Measurements from ENCODE around the gene PIK3CB.
"Not testable (repeated sequence)": the region's sequence is repeated elsewhere in the genome, so short reads cannot be mapped to it uniquely, and the experiment has no call there.

The PIK3CB gene

DNA sequence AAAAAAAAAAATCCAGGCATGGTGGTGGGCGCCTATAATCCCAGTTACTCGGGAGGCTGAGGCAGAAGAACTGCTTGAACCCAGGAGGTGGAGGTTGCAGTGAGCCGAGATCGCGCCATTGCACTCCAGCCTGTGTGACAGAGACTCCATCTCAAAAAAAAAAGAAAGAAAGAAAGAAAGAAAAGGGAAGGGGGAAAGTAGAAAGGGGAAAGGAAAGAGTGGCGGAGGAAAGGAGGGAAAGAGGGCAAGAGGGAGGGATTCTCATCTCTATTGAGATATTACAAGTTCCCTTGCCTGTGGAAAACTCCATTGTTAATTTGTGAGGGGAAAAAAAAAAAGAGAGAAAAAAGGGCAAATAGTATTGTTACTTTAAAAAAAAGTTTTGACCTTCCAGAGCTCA is 32.5 kb downstream of the PIK3CB start:
- DNase-seq = not testable (repeated sequence)

DNA sequence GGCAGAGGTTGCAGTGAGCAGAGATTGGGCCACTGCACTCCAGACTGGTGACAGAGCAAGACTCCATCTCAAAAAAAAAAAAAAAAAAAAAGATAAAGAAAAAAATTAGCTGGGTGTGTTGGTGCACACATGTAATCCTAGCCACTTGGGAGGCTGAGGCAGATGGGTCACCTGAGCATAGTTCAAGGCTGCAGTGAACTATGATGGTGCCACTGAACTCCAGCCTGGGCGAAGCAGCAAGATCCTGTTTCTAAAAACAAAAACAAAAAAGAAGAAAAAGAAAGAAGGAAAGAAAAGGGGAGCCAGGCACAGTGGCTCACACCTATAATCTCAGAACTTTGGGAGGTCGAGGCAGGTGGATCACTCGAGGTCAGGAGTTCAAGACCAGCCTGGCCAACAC is 32.9 kb downstream of the PIK3CB start:
- DNase-seq = no peak

DNA sequence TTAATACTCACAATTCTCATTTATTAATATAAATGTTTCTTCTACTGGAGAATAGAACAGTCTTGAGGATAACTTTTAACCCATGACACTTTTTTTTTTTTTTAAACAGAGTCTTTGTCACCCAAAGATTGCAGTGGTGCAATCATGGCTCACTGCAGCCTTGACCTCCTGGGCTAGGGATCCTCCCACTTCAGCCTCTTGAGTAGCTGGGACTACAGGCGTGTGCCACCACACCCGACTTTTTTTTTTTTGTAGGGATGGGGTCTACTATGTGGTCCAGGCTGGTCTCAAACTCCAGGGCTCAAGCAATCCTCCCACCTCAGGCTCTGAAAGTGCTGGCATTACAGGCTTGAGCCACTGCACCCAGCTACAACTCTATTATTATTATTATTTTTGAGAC is 34.5 kb downstream of the PIK3CB start:
- DNase-seq = no peak

DNA sequence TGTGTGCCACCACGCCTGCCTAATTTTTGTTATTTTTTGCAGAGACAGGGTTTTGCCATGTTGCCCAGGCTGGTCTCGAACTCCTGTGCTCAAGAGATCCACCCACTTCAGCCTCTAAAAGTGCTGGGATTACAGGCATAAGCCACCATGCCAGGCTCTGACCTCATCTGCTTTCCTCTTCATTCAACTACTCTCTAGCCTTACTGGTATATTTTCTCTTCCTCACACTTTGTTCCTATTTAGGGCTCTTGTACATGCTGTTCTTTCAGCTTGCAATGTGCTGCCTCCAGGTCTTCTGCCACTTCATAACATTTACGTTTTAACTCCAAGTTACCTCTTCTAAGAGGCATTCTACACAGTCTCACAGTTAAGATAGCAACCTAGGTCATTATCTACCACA is 34.9 kb downstream of the PIK3CB start:
- DNase-seq = no peak

DNA sequence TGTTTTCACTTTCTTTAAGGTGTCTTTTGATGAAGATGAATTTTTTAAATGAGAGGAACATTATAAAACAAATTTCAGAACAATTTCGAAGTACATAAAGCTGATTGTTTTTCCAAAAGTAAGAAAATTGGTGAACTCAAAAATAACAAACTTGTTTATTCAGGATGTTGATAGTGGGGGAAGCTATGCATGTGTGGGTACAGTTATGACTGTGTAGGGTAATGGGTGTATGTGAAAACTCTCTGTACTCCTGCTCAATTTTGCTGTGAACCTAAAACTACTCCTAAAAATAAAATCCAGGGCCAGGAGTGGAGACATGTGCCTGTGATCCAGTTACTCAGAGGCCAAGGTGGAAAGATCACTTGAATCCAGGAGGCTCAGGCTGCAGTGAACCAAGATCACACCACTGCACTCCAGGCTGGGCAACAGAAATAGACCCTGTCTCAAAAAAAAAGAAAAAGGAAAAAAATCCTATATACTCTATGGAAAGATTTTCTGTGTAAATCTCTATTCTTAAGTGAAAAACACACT is 37.2 kb downstream of the PIK3CB start:
- DNase-seq = no peak

DNA sequence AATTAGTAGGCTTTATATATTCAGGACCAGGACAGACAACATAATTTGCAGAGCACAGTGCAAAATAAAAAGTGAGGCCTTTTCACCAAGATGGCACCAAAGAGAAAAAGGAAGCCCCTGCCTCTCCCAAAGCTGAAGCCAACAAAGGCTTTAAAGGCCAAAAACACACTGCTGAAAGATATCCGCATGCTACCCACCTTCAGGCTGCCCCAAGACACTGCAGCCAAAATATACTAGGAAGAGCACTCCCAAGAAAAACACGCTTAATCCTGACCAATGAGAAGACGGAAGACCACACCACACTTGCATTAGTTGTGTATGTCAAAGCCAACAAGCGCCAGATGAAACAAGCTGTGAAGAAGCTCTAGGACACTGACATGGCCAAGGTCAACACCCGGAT is 38.0 kb downstream of the PIK3CB start:
- DNase-seq = no peak

DNA sequence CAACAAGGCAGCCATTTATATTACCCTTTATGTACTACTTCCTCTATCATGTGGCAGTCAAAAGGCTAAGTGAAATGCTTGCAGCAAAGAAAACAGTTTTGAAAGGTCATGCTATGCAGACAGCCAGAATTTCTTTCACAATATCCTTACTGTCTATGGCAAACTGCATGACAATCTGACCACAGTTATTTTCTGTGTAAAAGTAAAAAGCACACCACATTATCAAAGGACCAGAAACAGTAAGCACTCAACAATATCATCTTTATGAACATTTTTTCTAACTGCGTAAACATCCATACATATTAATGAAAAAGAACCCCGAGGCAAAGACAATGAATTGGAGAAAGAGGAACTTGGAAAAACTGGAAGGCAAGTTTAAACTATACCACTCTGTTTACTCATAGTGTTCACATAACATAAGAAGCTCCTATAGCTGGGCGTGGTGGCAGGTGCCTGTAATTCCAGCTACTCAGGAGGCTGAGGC is 47.9 kb downstream of the PIK3CB start:
- no peak for DNase-seq

- no peak for DNase-seq
Measured at GRCh38 chr3:138785951-138786350, 48.8 kb downstream of the PIK3CB start.

DNA sequence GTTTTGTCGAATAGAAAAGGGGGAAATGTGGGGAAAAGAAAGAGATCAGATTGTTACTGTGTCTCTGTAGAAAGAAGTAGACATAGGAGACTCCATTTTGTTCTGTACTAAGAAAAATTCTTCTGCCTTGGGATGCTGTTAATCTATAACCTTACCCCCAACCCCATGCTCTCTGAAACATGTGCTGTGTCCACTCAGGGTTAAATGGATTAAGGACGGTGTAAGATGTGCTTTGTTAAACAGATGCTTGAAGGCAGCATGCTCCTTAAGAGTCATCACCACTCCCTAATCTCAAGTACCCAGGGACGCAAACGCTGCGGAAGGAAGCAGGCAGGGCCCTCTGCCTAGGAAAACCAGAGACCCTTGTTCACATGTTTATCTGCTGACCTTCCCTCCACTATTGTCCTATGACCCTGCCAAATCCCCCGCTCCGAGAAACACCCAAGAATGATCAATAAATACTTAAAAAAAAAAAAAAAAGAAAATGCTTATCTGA is 49.3 kb downstream of the PIK3CB start:
- peak; percentile 35 for DNase-seq

- DNase-seq = no peak
Measured at GRCh38 chr3:138782755-138783154, 52.0 kb downstream of the PIK3CB start.

DNA sequence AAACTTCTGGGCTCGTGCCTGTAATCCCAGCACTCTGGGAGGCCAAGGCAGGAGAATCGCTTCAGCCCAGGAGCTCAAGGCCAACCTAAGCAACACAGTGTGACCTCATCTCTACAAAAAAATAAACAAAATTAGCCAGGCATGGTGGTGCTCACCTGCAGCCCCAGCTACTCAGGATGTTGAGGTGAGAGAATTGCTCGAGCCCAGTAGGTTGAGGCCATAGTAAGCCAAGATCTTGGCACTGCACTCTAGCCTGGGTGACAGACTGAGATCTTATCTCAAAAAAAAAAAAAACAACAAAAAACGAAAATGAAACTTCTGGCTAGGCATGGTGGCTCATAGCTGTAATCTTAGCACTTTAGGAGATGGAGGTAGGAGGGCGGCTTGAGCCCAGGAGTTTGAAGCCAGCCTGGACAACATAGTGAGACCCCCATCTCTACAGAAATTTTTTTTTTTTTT is 53.7 kb downstream of the PIK3CB start:
- no peak for DNase-seq

- DNase-seq = no peak
Measured at GRCh38 chr3:138778643-138779042, 56.1 kb downstream of the PIK3CB start.

DNA sequence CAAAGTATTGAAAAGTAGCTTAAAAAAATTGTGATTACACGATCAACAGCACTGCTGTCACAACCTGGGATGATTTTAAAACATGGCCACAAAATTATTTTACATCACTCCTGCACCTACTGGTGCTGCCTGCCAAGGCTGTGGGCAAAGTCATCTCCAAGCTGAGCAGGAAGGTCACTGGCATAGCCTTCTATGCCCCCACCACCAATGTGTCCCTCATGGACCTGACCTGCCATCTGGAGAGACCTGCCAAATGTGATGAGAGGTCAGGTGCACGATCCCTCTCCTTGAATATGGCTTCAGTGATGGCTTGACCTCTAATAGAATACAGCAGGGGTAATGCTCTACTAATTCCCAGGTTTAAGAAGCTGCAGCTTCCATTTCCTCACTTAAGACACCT is 57.8 kb downstream of the PIK3CB start:
- no peak for DNase-seq

DNA sequence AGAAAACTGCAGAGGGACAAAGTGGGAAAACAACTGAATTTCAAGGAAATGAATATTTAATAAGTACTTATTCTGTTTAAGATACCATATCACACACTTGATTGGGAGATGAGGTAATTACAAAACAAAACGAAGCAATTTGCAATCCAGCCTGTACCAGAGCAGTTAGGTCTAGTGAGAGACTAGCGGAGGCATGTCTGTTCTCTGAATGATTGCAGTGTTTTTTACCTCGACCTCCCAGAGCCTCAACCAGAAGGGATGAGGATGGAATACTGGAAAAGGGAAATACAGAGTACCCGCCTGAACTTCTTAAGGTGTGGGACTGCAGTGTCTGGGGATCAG is 59.5 kb downstream of the PIK3CB start:
- DNase-seq = no peak

GRCh38 chr3:138774529-138775253 is 60.0 kb downstream of the PIK3CB start:
- peak; percentile 54 for DNase-seq

DNA sequence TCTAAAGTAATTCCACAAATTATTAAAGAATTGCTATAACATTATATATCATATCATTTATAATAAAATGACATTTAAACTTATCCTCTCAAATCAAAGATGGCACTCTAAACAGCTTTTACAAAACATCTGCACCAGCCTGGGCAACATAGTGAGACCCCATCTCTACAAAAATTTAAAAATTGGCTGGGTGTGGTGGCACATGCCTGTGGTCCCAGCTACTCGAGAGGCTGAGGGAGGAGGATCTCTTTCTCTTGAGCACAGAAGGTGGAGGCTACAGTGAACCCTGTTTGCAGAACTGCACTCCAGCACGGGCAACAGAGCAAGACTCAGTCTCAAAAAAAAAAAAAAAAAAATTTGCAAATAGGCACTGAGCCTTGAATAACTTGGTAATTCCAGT is 63.1 kb downstream of the PIK3CB start:
- no peak for DNase-seq

DNA sequence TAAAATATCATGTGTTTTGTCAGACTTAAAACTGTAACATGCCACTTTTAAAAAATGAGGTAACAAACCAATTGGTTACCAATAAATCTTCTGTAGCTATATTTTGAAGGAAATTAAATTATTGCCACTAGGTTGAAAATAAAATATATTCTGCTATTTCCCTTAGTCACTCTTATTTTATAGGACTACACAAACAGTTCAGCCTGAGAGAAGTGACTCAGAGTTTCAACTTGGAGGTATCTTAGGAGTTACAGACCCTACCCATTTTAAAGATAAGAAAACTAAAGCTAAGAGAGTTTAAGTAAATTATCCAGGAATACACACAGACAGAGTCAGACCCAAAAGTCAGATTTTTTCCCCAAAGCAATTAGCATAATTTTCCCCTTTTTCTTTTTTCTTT is 65.1 kb downstream of the PIK3CB start:
- DNase-seq = no peak

- no peak for DNase-seq
Measured at GRCh38 chr3:138768946-138769345, 65.8 kb downstream of the PIK3CB start.

DNA sequence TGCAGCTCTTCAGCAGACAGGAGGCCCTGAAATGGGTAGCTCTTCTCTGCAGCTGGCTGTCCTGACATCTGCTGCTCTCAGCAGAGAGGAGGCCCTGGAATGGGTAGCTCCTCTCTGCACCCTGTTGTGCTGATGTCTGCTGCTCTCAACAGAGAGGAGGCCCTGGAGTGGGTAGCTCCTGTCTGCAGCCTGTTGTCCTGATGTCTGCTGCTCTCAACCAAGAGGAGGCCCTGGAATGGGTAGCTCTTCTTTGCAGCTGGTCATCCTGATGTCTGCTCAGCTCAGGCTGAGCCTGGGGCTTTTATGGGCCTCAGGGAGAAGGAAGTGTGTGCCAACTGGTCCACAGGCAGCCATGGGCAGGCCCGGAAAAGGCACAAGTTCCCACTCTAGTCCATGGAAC is 66.6 kb downstream of the PIK3CB start:
- no peak for DNase-seq

DNA sequence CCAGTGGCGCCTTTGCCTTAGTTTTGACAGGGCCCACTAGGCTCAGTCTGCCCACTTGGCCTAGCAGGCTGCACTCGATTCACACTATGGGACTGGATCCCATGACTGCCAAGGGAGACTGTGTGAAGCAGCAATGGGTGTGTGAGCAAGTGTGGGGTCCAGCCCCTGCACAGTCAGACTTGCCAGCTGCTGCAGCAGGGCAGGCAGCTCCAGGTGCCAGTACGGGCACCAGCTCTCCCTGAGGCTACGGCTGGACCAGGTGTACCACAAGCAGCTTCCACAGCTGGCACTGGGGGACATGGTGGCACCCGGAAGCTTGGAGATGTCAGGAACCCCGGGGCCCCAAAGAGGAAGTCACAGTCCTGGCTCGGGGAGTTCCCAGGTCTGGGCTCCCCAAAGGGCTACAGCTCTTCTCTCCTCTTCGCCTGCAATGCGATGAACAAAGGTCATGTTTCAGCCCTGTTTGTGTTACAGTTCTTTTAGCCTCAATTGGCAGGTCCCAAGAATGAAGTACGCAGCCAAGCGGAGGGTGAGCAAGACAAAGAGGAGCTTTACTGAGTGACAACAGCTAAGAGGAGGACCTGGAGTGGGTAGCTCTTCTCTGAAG is 67.1 kb downstream of the PIK3CB start:
- DNase-seq = no peak

GRCh38 chr3:138761002-138761401 is 73.7 kb downstream of the PIK3CB start:
- no peak for DNase-seq

DNA sequence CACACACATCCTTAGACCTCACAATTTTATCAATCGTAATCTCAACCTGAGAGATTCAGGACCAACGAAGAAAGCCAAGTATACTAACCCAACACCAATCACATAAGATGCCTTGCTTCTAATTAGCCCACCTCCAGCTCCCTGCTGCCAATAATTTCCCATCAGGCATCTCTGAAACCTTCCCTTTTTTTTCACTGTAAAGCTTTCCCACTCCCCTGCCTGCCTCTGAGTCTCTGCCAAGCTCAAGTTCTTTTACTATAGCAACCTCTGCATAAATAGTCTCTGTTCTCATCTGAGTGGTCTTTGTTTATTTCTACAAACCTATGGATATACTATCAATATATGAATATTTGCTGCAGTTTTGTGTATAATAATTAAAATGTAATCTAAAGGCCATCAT is 86.5 kb downstream of the PIK3CB start:
- no peak for DNase-seq

DNA sequence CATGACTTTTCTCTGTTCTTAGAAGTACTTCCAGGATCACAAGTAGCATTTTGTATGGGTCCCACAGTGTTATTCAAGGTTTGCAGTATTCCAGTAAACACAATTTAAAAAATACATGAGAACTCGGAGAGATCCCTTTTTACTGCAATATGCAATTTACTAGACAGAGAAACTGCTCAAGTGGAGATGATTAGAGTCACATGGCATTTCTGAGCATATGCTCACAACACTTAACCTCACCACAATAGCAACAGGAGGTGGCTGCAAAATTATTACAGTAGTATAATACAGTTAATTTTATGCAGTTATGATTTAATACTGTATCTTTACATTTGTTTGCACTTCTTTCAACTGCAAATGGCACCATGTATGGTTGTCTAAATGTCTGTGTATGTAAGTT is 87.5 kb downstream of the PIK3CB start:
- peak; percentile 57 for DNase-seq

DNA sequence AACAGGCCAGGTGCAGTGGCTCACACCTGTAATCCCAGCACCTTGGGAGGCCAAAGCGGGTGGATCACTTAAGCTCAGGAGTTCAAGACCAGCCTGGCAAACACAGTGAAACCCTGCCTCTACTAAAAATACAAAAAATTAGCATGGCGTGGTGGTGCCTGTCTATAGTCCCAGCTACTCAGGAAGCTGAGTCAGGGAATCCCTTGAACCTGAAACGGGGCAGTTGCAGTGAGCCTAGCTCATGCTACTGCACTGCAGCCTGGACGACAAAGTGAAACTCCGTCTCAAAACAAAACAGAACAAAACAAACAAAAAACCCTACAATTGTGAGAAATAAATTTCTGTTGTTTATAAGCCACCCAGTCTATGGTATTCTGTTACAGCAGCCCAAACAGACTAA is 94.7 kb downstream of the PIK3CB start:
- DNase-seq = no peak

Measured in NCI-H524 treated with DMSO at 0.1 percent for 48 hours (cell line).